Endodermal cell (in vitro differentiated cells): ENCODE data around the gene MCL1. TPM values are rescaled to one million over a fixed set of nuclear protein-coding genes. Genes with fewer than 3 reads are reported as not detected.

Source experiments
- DNase-seq: peaks from one replicate; pipeline ENCODE4 v3.0.0-alpha.2; 2017
- H3K27ac ChIP-seq: 2 replicates; pipeline ENCODE4 v1.5.1; 2013; ENCODE audit warnings: mild to moderate bottlenecking, low read depth, low read length, moderate library complexity
- H3K27me3 ChIP-seq: 2 replicates; pipeline ENCODE4 v1.6.1; 2013; ENCODE audit warnings: mild to moderate bottlenecking, low read length, moderate library complexity; ENCODE audit not compliant: insufficient read depth, control insufficient read depth, poor library complexity, severe bottlenecking
- H3K36me3 ChIP-seq: 2 replicates; pipeline ENCODE4 v1.7.0; 2013; ENCODE audit warnings: mild to moderate bottlenecking, low read length, moderate library complexity; ENCODE audit not compliant: control insufficient read depth, insufficient read depth
- H3K4me1 ChIP-seq: one replicate; pipeline ENCODE4 v1.7.0; 2013; ENCODE audit warnings: low read length; ENCODE audit not compliant: control insufficient read depth, insufficient read depth
- H3K4me3 ChIP-seq: 2 replicates; pipeline ENCODE4 v1.5.1; 2013; ENCODE audit warnings: mild to moderate bottlenecking, low read length, moderate library complexity
- H3K9ac ChIP-seq: 2 replicates; pipeline ENCODE4 v1.6.1; 2013; ENCODE audit warnings: mild to moderate bottlenecking, low read length, moderate library complexity; ENCODE audit not compliant: poor library complexity, severe bottlenecking; ENCODE audit errors: extremely low read depth
- H3K9me3 ChIP-seq: 2 replicates; pipeline ENCODE4 v1.6.1; 2013; ENCODE audit warnings: mild to moderate bottlenecking, low read length, moderate library complexity; ENCODE audit not compliant: control insufficient read depth
- H3K27ac Mint-ChIP-seq: 2 replicates; pipeline ENCODE4 v1.8.0; 2020; ENCODE audit warnings: mixed read lengths
- H3K27me3 Mint-ChIP-seq: 2 replicates; pipeline ENCODE4 v1.8.0; 2021; ENCODE audit warnings: mild to moderate bottlenecking, mixed read lengths; ENCODE audit not compliant: insufficient read depth
- H3K36me3 Mint-ChIP-seq: 2 replicates; pipeline ENCODE4 v1.8.0; 2020; ENCODE audit warnings: low read depth, mixed read lengths
- H3K4me1 Mint-ChIP-seq: 2 replicates; pipeline ENCODE4 v1.8.0; 2020; ENCODE audit warnings: mixed read lengths
- H3K4me3 Mint-ChIP-seq: 2 replicates; pipeline ENCODE4 v1.8.0; 2020; ENCODE audit warnings: mild to moderate bottlenecking, moderate library complexity, mixed read lengths
- H3K9me3 Mint-ChIP-seq: 2 replicates; pipeline ENCODE4 v1.8.0; 2020; ENCODE audit warnings: mild to moderate bottlenecking, mixed read lengths
- CTCF ChIP-seq: fragments of 200-600 bp; sonication (generic); conservative IDR thresholded peaks from 2 replicates; pipeline ENCODE4 v1.5.0; 2021; ENCODE audit warnings: antibody characterized with exemption, mild to moderate bottlenecking
- WGBS, 2 experiments: methylation state at CpG; one replicate each; pipeline versions ENCODE4 v1.1.5 to v1.1.7; 2013; ENCODE audit warnings: missing lambda C conversion rate in 2 of 2, mixed read lengths in 1 of 2; ENCODE audit not compliant: insufficient coverage in 1 of 2, insufficient read length in 1 of 2; 5-methylcytosine and 5-hydroxymethylcytosine counted together
- total RNA-seq, 2 donors: library from RNA; stranded (reverse); fragmentation: NEBNext Ultra II Directional in 1 of 2; extraction: Animal tissue kit (Norgen Biotek cat#: 25700) in 1 of 2; gene quantifications; 2 replicates in 1 of 2; 3 replicates in 1 of 2; pipeline ENCODE4 v1.2.1, GENCODE V29; 2021

MCL1 gene
- total RNA-seq, 2 donors from 2014 or later = 133 to 173 TPM

- H3K4me1 Mint-ChIP-seq = peaks cover 57% of the 10 kb centered on the region
- Histone ChIP-seq H3K4me3 (no peak overlapping the region), H3K9ac (no peak overlapping the region), H3K27ac (no peak overlapping the region), H3K4me1 (peaks cover 14% of the 10 kb centered on the region), H3K9me3 (no peaks in the 10 kb centered on the region), H3K36me3 (no peaks in the 10 kb centered on the region), H3K27me3 (no peaks in the 10 kb centered on the region)
- no peaks in the 10 kb centered on the region for H3K9me3 Mint-ChIP-seq
- no peak overlapping the region for H3K4me3 Mint-ChIP-seq
- DNase-seq = peak; percentile 54
- no peaks in the 10 kb centered on the region for H3K27me3 Mint-ChIP-seq
- peak overlapping the region; percentile 99 for H3K27ac Mint-ChIP-seq
- no peak for TF ChIP-seq CTCF
- H3K36me3 Mint-ChIP-seq = peaks cover 2% of the 10 kb centered on the region
- WGBS, 2 experiments = 92 to 100% methylated on average over 1 to 5 of the region's 5 CpGs
Measured at GRCh38 chr1:150564051-150564991, 15.1 kb downstream of the MCL1 start.

GRCh38 chr1:150563340-150564038, 15.9 kb downstream of the MCL1 start:
- Histone ChIP-seq H3K4me1 (peaks cover 13% of the 10 kb centered on the region), H3K9ac (no peak overlapping the region), H3K27ac (no peak overlapping the region), H3K36me3 (no peaks in the 10 kb centered on the region), H3K27me3 (no peaks in the 10 kb centered on the region), H3K9me3 (no peaks in the 10 kb centered on the region), H3K4me3 (no peak overlapping the region)
- TF ChIP-seq CTCF = no peak
- Mint-ChIP-seq H3K27me3 (no peaks in the 10 kb centered on the region), H3K36me3 (peaks cover 2% of the 10 kb centered on the region), H3K4me1 (peaks cover 51% of the 10 kb centered on the region), H3K4me3 (peak overlapping the region; percentile 65), H3K9me3 (no peaks in the 10 kb centered on the region), H3K27ac (peak overlapping the region; percentile 99)
- WGBS, 2 experiments = 83 to 88% methylated on average over 3 to 4 of the region's 4 CpGs
- peak; percentile 59 for DNase-seq

GRCh38 chr1:150562446-150563339, 16.7 kb downstream of the MCL1 start:
- no peaks in the 10 kb centered on the region for H3K36me3 ChIP-seq
- H3K4me1 ChIP-seq = peaks cover 10% of the 10 kb centered on the region
- H3K27ac ChIP-seq = peak overlapping the region; percentile 99
- H3K36me3 Mint-ChIP-seq = peaks cover 2% of the 10 kb centered on the region
- peak overlapping the region; percentile 89 for H3K4me3 ChIP-seq
- no peak for TF ChIP-seq CTCF
- WGBS, 2 experiments = 0 to 13% methylated on average over 3 to 4 of the region's 4 CpGs
- no peaks in the 10 kb centered on the region for H3K9me3 Mint-ChIP-seq
- no peaks in the 10 kb centered on the region for H3K9me3 ChIP-seq
- H3K9ac ChIP-seq = peak overlapping the region; percentile 92
- DNase-seq = peak; percentile 70
- H3K4me3 Mint-ChIP-seq = peak overlapping the region; percentile 65
- peaks cover 43% of the 10 kb centered on the region for H3K4me1 Mint-ChIP-seq
- H3K27me3 Mint-ChIP-seq = no peaks in the 10 kb centered on the region
- H3K27me3 ChIP-seq = no peaks in the 10 kb centered on the region
- peak overlapping the region; percentile 99 for H3K27ac Mint-ChIP-seq
